Measurements from ENCODE around the gene COP1.
A peak's percentile ranks its signal among the peaks of the same experiment; 100 is the strongest.
"Not testable (repeated sequence)": the region's sequence is repeated elsewhere in the genome, so short reads cannot be mapped to it uniquely, and the experiment has no call there.

Gene COP1

GRCh38 chr1:176206961-176207902 lies at the start of gene COP1:
Gene COP1, minus strand, starts transcription at chr1:176207286. Its CDS starts 308 bp downstream, at chr1:176206978.
- DNase-seq = peak; percentile 80

- no peak for DNase-seq
These were observed 45.1 kb upstream of the COP1 start for GRCh38 chr1:176252191-176252590.

DNA sequence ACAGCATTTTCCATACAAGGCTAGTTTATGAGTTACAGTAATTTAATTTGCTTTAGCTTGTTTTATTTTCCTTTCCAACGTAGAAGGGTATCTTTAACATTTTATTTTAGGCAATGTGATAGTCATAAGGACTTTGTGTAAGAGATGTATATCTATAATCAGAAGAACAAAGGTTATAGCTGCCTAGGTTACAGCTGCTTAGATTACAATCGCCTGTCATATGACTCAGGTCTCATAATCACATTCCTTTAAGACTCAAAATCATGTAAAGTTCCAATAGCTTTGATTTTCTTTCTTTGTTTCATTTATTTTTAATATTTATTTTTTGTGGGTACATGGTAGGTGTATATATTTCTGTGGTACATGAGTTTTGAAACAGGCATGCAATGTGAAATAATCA lies 37.8 kb upstream of the COP1 start:
- DNase-seq = no peak

GRCh38 chr1:176243746-176244145 lies 36.7 kb upstream of the COP1 start:
- no peak for DNase-seq

DNA sequence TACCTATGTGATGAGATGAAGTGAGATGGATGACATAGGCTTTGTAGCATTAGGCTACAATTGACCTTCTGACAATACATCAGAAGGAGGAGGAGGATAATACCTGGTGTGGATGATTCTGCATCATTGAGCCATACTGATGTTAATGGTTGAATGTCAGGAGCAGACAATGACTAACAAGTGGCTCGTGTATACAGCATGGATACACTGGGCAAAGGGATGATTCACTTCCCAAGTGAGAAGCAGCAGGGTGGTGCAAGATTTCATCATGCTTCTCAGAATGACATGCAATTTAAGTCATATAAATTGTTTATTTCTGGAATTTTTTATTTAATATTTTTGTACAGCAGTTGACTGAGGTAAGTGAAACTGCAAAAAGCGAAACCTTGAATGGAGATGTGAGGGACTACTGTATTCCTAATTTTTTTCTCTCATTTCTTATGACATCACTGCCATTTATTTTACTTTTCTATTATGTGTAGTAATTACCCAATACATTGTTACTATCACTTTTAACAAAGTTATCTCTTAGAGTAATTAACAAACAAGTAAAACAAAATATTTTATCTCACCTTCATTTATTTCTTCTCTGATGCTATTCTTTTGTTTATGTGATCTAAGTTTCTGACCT lies 34.4 kb upstream of the COP1 start:
- DNase-seq = no peak

DNA sequence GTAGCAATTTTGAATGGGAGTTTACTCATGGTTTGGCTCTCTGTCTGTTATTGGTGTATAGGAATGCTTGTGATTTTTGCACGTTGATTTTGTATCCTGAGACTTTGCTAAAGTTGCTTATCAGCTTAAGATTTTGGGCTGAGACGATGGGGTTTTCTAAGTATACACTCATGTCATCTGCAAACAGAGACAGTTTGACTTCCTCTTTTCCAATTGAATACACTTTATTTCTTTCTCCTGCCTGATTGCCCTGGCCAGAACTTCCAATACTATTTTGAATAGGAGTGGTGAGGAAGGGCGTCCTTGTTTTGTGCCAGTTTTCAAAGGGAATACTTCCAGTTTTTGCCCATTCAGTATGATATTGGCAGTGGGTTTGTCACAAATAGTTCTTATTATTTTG lies 26.6 kb upstream of the COP1 start:
- not testable (repeated sequence) for DNase-seq

- DNase-seq = no peak
These were observed 20.5 kb upstream of the COP1 start for GRCh38 chr1:176227579-176227978.

DNA sequence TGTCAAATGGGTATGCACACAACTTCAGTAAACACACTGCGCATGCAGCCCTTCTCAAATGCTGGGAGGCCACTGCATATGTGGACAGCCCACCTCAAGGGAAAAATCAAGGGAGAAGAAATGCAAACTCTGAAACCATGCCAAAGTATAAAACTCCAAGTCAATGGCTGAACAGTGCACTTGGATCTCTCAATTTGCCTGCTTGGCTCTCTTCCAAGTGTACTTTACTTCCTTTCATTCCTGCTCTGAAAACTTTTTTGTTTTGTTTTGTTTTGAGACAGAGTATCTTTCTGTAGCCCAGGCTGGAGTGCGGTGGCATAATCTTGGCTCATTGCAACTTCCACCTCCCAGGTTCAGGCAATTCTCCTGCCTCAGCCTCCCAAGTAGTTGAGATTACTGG lies 18.8 kb upstream of the COP1 start:
- no peak for DNase-seq

DNA sequence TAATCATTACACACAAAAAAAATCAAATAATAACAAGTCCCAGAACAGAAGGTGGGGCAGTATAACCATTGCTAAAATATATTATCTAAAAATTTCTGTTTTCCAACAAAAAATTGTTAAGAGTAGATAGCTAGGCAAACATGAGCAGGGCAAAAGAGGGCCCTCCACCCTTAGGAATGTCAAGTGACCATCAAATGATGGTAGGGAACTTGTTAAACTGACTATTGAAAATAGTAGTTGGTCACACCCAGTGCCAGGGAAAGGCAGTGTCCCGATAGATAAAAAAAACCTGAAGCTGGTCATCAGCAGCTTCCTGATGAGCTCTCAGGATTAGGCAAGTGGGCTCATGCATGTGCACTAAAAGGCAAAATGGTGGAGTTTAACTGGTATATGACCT lies 18.4 kb upstream of the COP1 start:
- no peak for DNase-seq

GRCh38 chr1:176222196-176222595 lies 15.1 kb upstream of the COP1 start:
- DNase-seq = no peak

DNA sequence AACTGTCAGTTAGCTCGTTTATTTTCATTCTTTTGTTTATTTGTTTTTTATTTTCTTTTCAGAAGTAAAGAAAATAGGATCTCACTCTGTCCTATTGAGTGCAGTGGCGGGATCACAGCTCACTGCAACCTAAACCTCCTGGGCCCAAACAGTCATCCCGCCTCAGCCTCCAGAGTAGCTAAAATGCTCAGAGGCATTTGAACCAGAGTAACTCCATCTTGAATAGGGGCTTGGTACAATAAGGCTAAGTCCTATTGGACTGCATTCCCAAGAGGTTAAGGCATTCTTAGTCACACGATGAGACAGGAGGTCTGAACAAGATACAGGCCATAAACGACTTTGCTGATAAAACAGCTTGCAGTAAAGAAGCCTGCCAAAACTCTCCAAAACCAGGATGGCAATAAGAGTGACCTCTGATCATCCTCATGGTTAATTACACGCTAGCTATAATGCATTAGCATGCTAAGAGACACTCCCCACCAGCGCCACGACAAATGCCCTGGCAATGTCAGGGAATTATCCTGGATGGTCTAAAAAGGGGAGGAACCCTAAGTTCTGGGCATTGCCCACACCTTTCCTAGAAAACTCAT lies 13.1 kb upstream of the COP1 start:
- DNase-seq = no peak

DNA sequence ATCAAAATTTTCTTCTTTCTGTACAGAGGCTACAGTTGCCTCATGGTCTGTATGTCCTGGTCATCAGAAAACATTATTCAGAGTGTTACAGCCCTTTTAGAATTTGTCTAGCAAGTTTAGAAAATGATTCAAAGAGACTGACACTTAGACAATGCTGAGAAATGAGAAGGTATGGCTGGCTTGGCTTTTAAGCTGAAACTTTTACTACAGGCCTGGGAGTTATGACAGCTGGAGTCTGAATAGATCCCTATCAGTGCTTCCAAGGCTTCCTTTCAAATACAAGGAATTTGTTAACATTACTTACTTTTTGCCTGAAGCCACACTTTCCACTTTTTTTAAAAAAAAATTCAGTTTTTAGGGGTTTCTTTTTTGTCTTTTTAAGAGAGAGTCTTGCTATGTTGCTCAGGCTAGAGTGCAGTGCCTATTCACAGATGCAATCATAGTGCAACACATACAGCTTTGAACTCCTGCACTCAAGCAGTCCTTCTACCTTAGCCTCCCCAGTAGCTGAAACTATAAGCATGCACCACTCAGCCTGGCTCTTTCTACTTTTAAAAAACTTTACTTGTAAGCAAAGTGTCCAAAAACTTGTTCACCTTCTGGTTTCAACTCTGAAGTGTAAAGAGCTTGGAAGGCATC lies 10.5 kb upstream of the COP1 start:
- DNase-seq = no peak

- no peak for DNase-seq
These were observed 8.9 kb upstream of the COP1 start for GRCh38 chr1:176216031-176216430.

GRCh38 chr1:176211396-176212165 lies 4.5 kb upstream of the COP1 start:
- no peak for DNase-seq

GRCh38 chr1:176208034-176208433 lies 948 bp upstream of the COP1 start:
- DNase-seq = no peak

GRCh38 chr1:176206006-176206960 lies 803 bp downstream of the COP1 start:
- no peak for DNase-seq

GRCh38 chr1:176205332-176205914 lies 1.7 kb downstream of the COP1 start:
- no peak for DNase-seq

GRCh38 chr1:176204655-176205054 lies 2.4 kb downstream of the COP1 start:
- not testable (repeated sequence) for DNase-seq

DNA sequence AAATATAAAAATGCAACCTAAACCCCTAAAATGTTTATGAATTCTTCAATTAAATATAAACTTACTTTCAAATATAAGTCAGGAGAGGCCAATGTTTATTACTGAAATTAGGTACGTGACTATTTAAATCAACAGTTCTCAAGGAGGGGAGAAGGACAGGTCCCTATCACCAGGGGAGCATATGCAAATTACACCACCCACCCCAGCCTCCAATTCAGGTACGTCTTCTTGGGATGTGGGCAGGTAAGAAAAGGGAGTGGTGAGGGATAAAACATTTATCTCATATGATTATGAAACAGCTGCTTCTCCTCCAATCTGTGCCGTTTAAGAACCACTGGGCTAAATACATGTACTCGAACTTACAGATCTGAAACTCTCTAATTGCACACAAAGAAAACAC lies 3.4 kb downstream of the COP1 start:
- no peak for DNase-seq

GRCh38 chr1:176201568-176201967 lies 5.5 kb downstream of the COP1 start:
- DNase-seq = no peak

- DNase-seq = no peak
These were observed 7.4 kb downstream of the COP1 start for GRCh38 chr1:176199707-176200106.

All from NCI-H1417 treated with DMSO at 0.1 percent for 48 hours (cell line).